H1 (cell line): Measurements from ENCODE around the gene TRNP1. TPM values are rescaled to one million over a fixed set of nuclear protein-coding genes. Genes with fewer than 3 reads are reported as not detected.

Source experiments
- CTCF ChIA-PET: fragments of 300-600 bp; sonication (Branson Sonifier 250); formaldehyde crosslinking; loops from one replicate; lab custom pipeline; 2021; ENCODE audit not compliant: partially characterized antibody; lab: Charles Lee
- POLR2A ChIA-PET: fragments of 300-600 bp; sonication (Branson Sonifier 250); formaldehyde crosslinking; loops from one replicate; lab custom pipeline; 2021; ENCODE audit warnings: inconsistent platforms; ENCODE audit not compliant: partially characterized antibody; lab: Charles Lee
- DNase-seq, 2 experiments: peaks; one replicate each; pipeline versions ENCODE4 v3.0.0 to v3.0.0-alpha.2; 2010 to 2022; ENCODE audit warnings: low spot score in 2 of 2, low read depth in 1 of 2, mixed read lengths in 1 of 2
- FAIRE-seq: peaks from 2 replicates; lab custom pipeline; 2011; peaks lifted over from hg19 to GRCh38; lab: Jason Lieb, UNC
- H2AFZ ChIP-seq: 2 replicates; pipeline ENCODE4 v1.8.1; 2012; ENCODE audit warnings: low read length, inconsistent platforms
- H2AK5ac ChIP-seq: 2 replicates; pipeline ENCODE4 v1.6.1; 2013; ENCODE audit warnings: low read depth, low read length
- H2BK120ac ChIP-seq: replicated peaks from 2 replicates; pipeline ENCODE3; 2013; ENCODE audit warnings: low read depth, low read length, inconsistent platforms
- H2BK12ac ChIP-seq: 2 replicates; pipeline ENCODE4 v1.6.1; 2013; ENCODE audit warnings: low read depth, low read length
- H2BK15ac ChIP-seq: 2 replicates; pipeline ENCODE4 v1.6.1; 2013; ENCODE audit warnings: low read length
- H2BK20ac ChIP-seq: 2 replicates; pipeline ENCODE4 v1.6.1; 2013; ENCODE audit warnings: low read length
- H2BK5ac ChIP-seq: 2 replicates; pipeline ENCODE4 v1.6.1; 2013; ENCODE audit warnings: low read depth, low read length
- H3K14ac ChIP-seq: 2 replicates; pipeline ENCODE4 v1.6.1; 2013; ENCODE audit warnings: inconsistent platforms; ENCODE audit not compliant: insufficient read length
- H3K18ac ChIP-seq: 2 replicates; pipeline ENCODE4 v1.6.1; 2013; ENCODE audit warnings: low read length; ENCODE audit errors: extremely low read depth
- H3K23ac ChIP-seq: 2 replicates; pipeline ENCODE4 v1.6.1; 2013; ENCODE audit warnings: inconsistent platforms; ENCODE audit not compliant: insufficient read length
- H3K23me2 ChIP-seq: 2 replicates; pipeline ENCODE4 v1.6.1; 2013; ENCODE audit warnings: low read depth, low read length
- H3K27ac ChIP-seq: 2 replicates; pipeline ENCODE4 v1.6.1; 2011; ENCODE audit warnings: low read depth, low read length, inconsistent platforms
- H3K27me3 ChIP-seq, 4 experiments: replicated peaks in 1 of 4; 1 replicate in 1 of 4; 2 replicates in 3 of 4; pipeline versions ENCODE4 v1.6.1 to v1.8.1; 2011 to 2013; ENCODE audit warnings: low read length in 3 of 4, mild to moderate bottlenecking in 3 of 4, inconsistent platforms in 2 of 4, mixed read lengths in 2 of 4, moderate library complexity in 1 of 4; ENCODE audit not compliant: control insufficient read depth in 3 of 4, insufficient read depth in 3 of 4; ENCODE audit errors: extremely low read depth in 1 of 4
- H3K36me3 ChIP-seq, 4 experiments: 2 replicates each; pipeline versions ENCODE4 v1.6.1 to v1.8.1; 2011 to 2013; ENCODE audit warnings: mild to moderate bottlenecking in 4 of 4, low read length in 3 of 4, moderate library complexity in 2 of 4, control low read depth in 1 of 4, inconsistent platforms in 1 of 4; ENCODE audit not compliant: insufficient read depth in 4 of 4, control insufficient read depth in 2 of 4
- H3K4ac ChIP-seq: replicated peaks from 2 replicates; pipeline ENCODE3; 2013; ENCODE audit warnings: low read length, low read depth, mixed read lengths, inconsistent platforms; ENCODE audit not compliant: insufficient read length
- H3K4me1 ChIP-seq, 4 experiments: replicated peaks in 1 of 4; 1 replicate in 1 of 4; 2 replicates in 3 of 4; pipeline versions ENCODE4 v1.6.1 to v1.8.1; 2011 to 2013; ENCODE audit warnings: low read length in 3 of 4, inconsistent platforms in 2 of 4, mixed read lengths in 1 of 4; ENCODE audit not compliant: insufficient read depth in 4 of 4, control insufficient read depth in 3 of 4
- H3K4me2 ChIP-seq, 2 experiments: 2 replicates each; pipeline versions ENCODE4 v1.6.1 to v1.8.1; 2011 to 2013; ENCODE audit warnings: low read depth in 2 of 2, low read length in 2 of 2, control low read depth in 1 of 2, inconsistent platforms in 1 of 2, mild to moderate bottlenecking in 1 of 2; ENCODE audit not compliant: insufficient read depth in 1 of 2
- H3K4me3 ChIP-seq, 4 experiments: fragments of 200-600, 300-600 bp in 1 of 4; sonication (generic), shearing (Covaris generic), sonication (Bioruptor Twin) in 1 of 4; 2 replicates each; pipeline versions ENCODE4 v1.5.1 to v1.8.1; 2011 to 2016; ENCODE audit warnings: low read length in 4 of 4, low read depth in 3 of 4, control low read depth in 2 of 4, inconsistent platforms in 2 of 4, mild to moderate bottlenecking in 2 of 4, mixed read lengths in 1 of 4, moderate library complexity in 1 of 4; ENCODE audit not compliant: insufficient read depth in 2 of 4; ENCODE audit errors: extremely low read depth in 1 of 4
- H3K56ac ChIP-seq: replicated peaks from 2 replicates; pipeline ENCODE3; 2013; ENCODE audit warnings: low read depth, mild to moderate bottlenecking, mixed read lengths, low read length, inconsistent platforms; ENCODE audit not compliant: insufficient read length
- H3K79me1 ChIP-seq: 2 replicates; pipeline ENCODE4 v1.6.1; 2013; ENCODE audit warnings: low read depth, low read length, control low read depth
- H3K79me2 ChIP-seq, 2 experiments: 2 replicates each; pipeline versions ENCODE4 v1.6.1 to v1.8.1; 2012 to 2013; ENCODE audit warnings: low read length in 2 of 2, mild to moderate bottlenecking in 2 of 2, inconsistent platforms in 1 of 2; ENCODE audit not compliant: insufficient read depth in 2 of 2, control insufficient read depth in 1 of 2
- H3K9ac ChIP-seq, 4 experiments: replicated peaks in 1 of 4; 1 replicate in 1 of 4; 2 replicates in 3 of 4; pipeline versions ENCODE4 v1.6.1 to v1.8.1; 2011 to 2013; ENCODE audit warnings: low read depth in 3 of 4, low read length in 3 of 4, control low read depth in 2 of 4, mild to moderate bottlenecking in 2 of 4, moderate library complexity in 2 of 4, inconsistent platforms in 1 of 4; ENCODE audit errors: extremely low read depth in 1 of 4
- H3K9me3 ChIP-seq, 2 experiments: 2 replicates each; pipeline versions ENCODE4 v1.6.1 to v1.8.1; 2012 to 2013; ENCODE audit warnings: mild to moderate bottlenecking in 2 of 2, moderate library complexity in 2 of 2, control low read depth in 1 of 2, inconsistent platforms in 1 of 2, low read depth in 1 of 2, low read length in 1 of 2, mixed read lengths in 1 of 2; ENCODE audit not compliant: insufficient read depth in 2 of 2
- H4K20me1 ChIP-seq, 2 experiments: replicated peaks in 1 of 2; 2 replicates each; pipeline versions ENCODE3 to v1.8.1; 2011 to 2013; ENCODE audit warnings: inconsistent platforms in 2 of 2, low read length in 2 of 2, mild to moderate bottlenecking in 1 of 2; ENCODE audit not compliant: insufficient read depth in 2 of 2, control insufficient read depth in 1 of 2
- H4K5ac ChIP-seq: 2 replicates; pipeline ENCODE4 v1.6.1; 2013; ENCODE audit warnings: low read length, low read depth, mixed read lengths, inconsistent platforms; ENCODE audit not compliant: insufficient read length
- H4K8ac ChIP-seq: 2 replicates; pipeline ENCODE4 v1.8.0; 2013; ENCODE audit warnings: mild to moderate bottlenecking, moderate library complexity, low read length, inconsistent platforms; ENCODE audit not compliant: insufficient read depth; ENCODE audit errors: extremely low read depth
- H4K91ac ChIP-seq: replicated peaks from 2 replicates; pipeline ENCODE3; 2013; ENCODE audit warnings: low read length, mixed read lengths, inconsistent platforms; ENCODE audit not compliant: insufficient read length
- CREB1 ChIP-seq: IDR thresholded peaks from 2 replicates; pipeline ENCODE4 v1.6.1; 2012; ENCODE audit warnings: inconsistent platforms
- CTCF ChIP-seq, 3 experiments: IDR thresholded peaks; 1 replicate in 2 of 3; 2 replicates in 1 of 3; pipeline versions ENCODE4 v1.5.1 to v1.6.1; 2011; ENCODE audit warnings: low read length in 3 of 3, mild to moderate bottlenecking in 3 of 3, inconsistent platforms in 2 of 3, low read depth in 1 of 3, moderate library complexity in 1 of 3; ENCODE audit not compliant: insufficient read depth in 1 of 3; ENCODE audit errors: control extremely low read depth in 1 of 3
- JUN ChIP-seq: IDR thresholded peaks from 2 replicates; pipeline ENCODE4 v1.6.1; 2011; ENCODE audit warnings: low read depth, mild to moderate bottlenecking, improper control_type of control experiment, low read length
- MAX ChIP-seq: IDR thresholded peaks from 2 replicates; pipeline ENCODE4 v1.6.1; 2012; ENCODE audit warnings: inconsistent platforms
- SP4 ChIP-seq: IDR thresholded peaks from 2 replicates; pipeline ENCODE4 v1.6.1; 2012; ENCODE audit warnings: low read length, inconsistent platforms
- TBP ChIP-seq: IDR thresholded peaks from 2 replicates; pipeline ENCODE4 v1.6.1; 2011; ENCODE audit warnings: low read depth, low read length, improper control_type of control experiment
- TCF12 ChIP-seq: IDR thresholded peaks from 2 replicates; pipeline ENCODE4 v1.6.1; 2011; ENCODE audit warnings: low read depth, mild to moderate bottlenecking, low read length
- ZNF274 ChIP-seq: IDR thresholded peaks from 2 replicates; pipeline ENCODE4 v1.7.0; 2012; ENCODE audit warnings: low read length, borderline replicate concordance; ENCODE audit errors: extremely low read depth
- WGBS, 2 experiments: shearing (Covaris generic) in 1 of 2; methylation state at CpG; one replicate each; pipeline versions ENCODE4 v1.1.6 to v1.1.7; 2013 to 2015; ENCODE audit warnings: low lambda C conversion rate in 2 of 2, mixed read lengths in 2 of 2, inconsistent platforms in 1 of 2, low coverage in 1 of 2, missing lambda C conversion rate in 1 of 2; ENCODE audit not compliant: insufficient replicate concordance in 2 of 2, insufficient coverage in 1 of 2, insufficient read length in 1 of 2; ENCODE audit errors: extremely low coverage in 1 of 2, missing lambda C conversion rate in 1 of 2; 5-methylcytosine and 5-hydroxymethylcytosine counted together
- polyA plus RNA-seq, 7 experiments: library from polyadenylated mRNA; depleted of rRNA in 3 of 7; stranded (reverse) in 5 of 7; unstranded in 2 of 7; fragments of >200 nt in 5 of 7; fragments of 200-250 nt in 2 of 7; gene quantifications; 1 replicate in 5 of 7; 2 replicates in 1 of 7; 4 replicates in 1 of 7; pipeline versions ENCODE4 v1.2.1 to v1.2.3, GENCODE V29; 2011 to 2013; ENCODE audit warnings: missing spikeins in 2 of 7, mixed read lengths in 2 of 7
- total RNA-seq: library from RNA; stranded (reverse); fragmentation: NEBNext Ultra II Directional; extraction: Animal tissue kit (Norgen Biotek cat#: 25700); gene quantifications from 2 replicates; pipeline ENCODE4 v1.2.1, GENCODE V29; 2021

The TRNP1 gene
- total and polyA plus RNA-seq, 2 of the 8 experiments (the other 6 are each of a cell fraction or from before 2014, with no cell fraction given) = 51.7 to 102 TPM

- DNase-seq = peak in 1 of 2 experiments; percentile 83
- H2BK15ac ChIP-seq = peak overlapping the region; percentile 89; the same call in 1 of the 2 replicates
- TF ChIP-seq JUN = no peak
- TF ChIP-seq SP4 = 0 out of 2 replicates have a peak, but pooled peaks have one; percentile 26
- TF ChIP-seq ZNF274 = no peak
- TF ChIP-seq TBP = peak; percentile 43; the same call in 1 of the 2 replicates
- TF ChIP-seq TCF12 = no peak
- TF ChIP-seq CTCF (IDR thresholded peaks at IDR 0.05; ENCODE audit: control extremely low read depth in 1 of 3, insufficient read depth in 1 of 3, low read depth in 1 of 3, low read length in 3 of 3) = no peak
- TF ChIP-seq CREB1 = peak; percentile 30; the same call in 1 of the 2 replicates
- TF ChIP-seq MAX = peak; percentile 73
Measured at GRCh38 chr1:27026621-27027574, 33.4 kb downstream of the TRNP1 start.

More at GRCh38 chr1:27026621-27027574, 33.4 kb downstream of the TRNP1 start:
- CTCF ChIA-PET = interaction anchor here (1.0 to 14.5 kb wide), 7 partner anchors 13 to 70 kb away, joined by 4 to 139 read pairs (median 7); partner anchors contain the start of gene TRNP1
- Histone ChIP-seq H4K8ac (no peak overlapping the region; the same call in 1 of the 2 replicates), H3K23ac (no peak overlapping the region), H2AFZ (peak overlapping the region; percentile 18; the same call in 1 of the 2 replicates), H3K23me2 (no peaks in the 10 kb centered on the region; the same call in 1 of the 2 replicates), H3K14ac (no peak overlapping the region), H4K91ac (peak overlapping the region; percentile 70), H3K9me3 (no peaks in the 10 kb centered on the region), H3K4me3 (no peak overlapping the region), H3K79me2 (no peaks in the 10 kb centered on the region), H4K5ac (peak overlapping the region; percentile 35), H2BK20ac (peak overlapping the region; percentile 97), H2AK5ac (no peak overlapping the region), H3K79me1 (no peaks in the 10 kb centered on the region), H2BK12ac (peak overlapping the region; percentile 89; the same call in 1 of the 2 replicates), H2BK120ac (no peak overlapping the region), H3K36me3 (no peaks in the 10 kb centered on the region), H3K56ac (no peak overlapping the region), H3K9ac (no peak overlapping the region; a peak in 1 of 7 replicates), H4K20me1 (no peaks in the 10 kb centered on the region), H3K4me2 (peak overlapping the region; percentile 19 to 23; a peak in 2 of 4 replicates), H3K18ac (peak overlapping the region; percentile 75), H3K27me3 (no peaks in the 10 kb centered on the region), H3K27ac (peak overlapping the region; percentile 15; the same call in 1 of the 2 replicates), H2BK5ac (0 out of 2 replicates have a peak overlapping the region, but pooled peaks have one; percentile 75), H3K4ac (peak overlapping the region; percentile 0), H3K4me1 (peaks cover 9 to 16% (median 13%) of the 10 kb centered on the region in 4 experiments)
- peak; percentile 97 for FAIRE-seq
- POLR2A ChIA-PET = interaction anchor here (1.2 to 58.9 kb wide), 3 partner anchors 19 to 128 kb away, joined by 5 to 1829 read pairs (median 6); partner anchors contain the start of genes SLC9A1, TENT5B and TRNP1
- 41% methylated on average over 19 of the region's 19 CpGs; no CpG with 5 or more reads in 1 of the 2 experiments for WGBS, 2 experiments
